ENCODE results near the gene ZAR1L.

The ZAR1L gene

DNA sequence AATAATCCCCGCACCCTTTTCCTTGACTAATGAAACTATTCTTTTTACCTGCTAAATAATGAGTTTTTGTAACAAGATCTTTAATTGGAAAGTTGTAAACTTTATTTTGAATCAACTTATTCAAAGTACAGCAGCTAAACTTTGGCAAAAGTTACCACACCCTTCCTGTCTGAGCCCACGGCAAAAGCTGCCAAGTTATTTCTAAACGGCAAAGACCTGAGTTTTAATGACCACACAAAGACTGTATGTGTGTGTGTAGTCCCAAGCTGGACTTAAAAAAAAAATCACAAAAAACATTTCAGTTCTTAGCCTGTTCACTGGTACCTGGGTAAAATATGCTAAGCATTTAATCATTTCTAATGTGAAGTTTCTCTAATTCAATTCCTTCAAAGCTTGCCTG is 60.7 kb downstream of the ZAR1L start:
- H3K9me3 Mint-ChIP-seq, result no peaks in the 10 kb centered on the region
- DNase-seq (ENCODE audit: low spot score in 2 of 2) (no peak), ATAC-seq (no peak)
- H3K4me1 Mint-ChIP-seq, result no peaks in the 10 kb centered on the region
- peaks cover 5% of the 10 kb centered on the region for H3K36me3 Mint-ChIP-seq
- H3K27ac Mint-ChIP-seq, result no peak overlapping the region
- no peak overlapping the region for H3K4me3 Mint-ChIP-seq

DNA sequence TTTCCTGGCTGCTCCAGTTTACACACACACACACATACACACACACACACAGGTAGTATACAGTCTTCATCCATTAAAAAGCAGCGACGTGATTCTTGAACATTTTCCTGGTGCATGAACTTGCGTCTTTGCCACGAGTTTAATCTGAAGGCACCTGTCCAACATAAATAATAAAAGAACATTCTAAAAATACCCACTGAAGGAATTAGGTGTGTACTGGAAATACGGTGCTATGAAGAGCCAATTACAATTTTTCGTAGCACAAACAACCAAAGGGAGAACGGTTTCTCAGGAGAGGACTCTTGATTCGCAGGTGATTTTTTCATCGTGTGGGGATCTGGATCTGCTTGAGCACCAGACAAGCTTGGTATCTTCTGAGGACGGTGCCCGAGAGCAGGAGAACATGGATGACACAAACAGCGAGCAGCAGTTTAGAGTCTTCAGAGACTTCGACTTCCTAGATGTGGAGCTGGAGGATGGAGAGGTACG is 61.2 kb downstream of the ZAR1L start:
- ATAC-seq (no peak), DNase-seq (ENCODE audit: low spot score in 2 of 2) (no peak)
- H3K36me3 Mint-ChIP-seq, result peaks cover 5% of the 10 kb centered on the region
- no peaks in the 10 kb centered on the region for H3K9me3 Mint-ChIP-seq
- H3K4me1 Mint-ChIP-seq, result no peaks in the 10 kb centered on the region
- H3K27ac Mint-ChIP-seq, result no peak overlapping the region
- H3K4me3 Mint-ChIP-seq, result no peak overlapping the region
